ENCODE data around the gene TMEM242. TPM values are rescaled to one million over a fixed set of nuclear protein-coding genes. Genes with fewer than 3 reads are reported as not detected.

TMEM242 gene
- total and polyA plus RNA-seq, 2 donors (not counting 1 experiment from before 2014, with no cell fraction given), result 6.3 to 24.1 TPM

DNA sequence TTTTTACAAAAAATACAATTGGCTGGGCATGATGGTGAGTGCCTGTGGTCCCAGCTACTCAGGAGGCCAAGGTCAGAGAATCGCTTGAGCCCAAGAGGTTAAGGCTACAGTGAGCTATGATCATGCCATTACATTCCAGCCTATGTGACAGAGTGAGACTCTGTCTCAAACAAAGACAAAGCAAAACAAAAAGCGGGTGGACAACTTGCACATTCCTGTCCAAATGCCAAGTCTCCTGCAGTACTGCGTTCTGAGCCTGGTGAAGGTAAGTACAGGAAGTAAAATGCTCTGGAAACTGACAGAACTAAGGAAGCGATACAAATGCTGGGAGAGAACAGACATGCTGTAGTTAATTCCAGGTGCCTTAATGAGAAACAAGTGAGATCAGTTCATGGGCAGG lies 20.4 kb upstream of the TMEM242 start:
- CTCF ChIA-PET, result interaction anchor here (1.1 to 1.4 kb wide), 2 partner anchors 18 to 322 kb away, joined by 3 to 4 read pairs; no protein-coding TSS in a partner anchor
- Mint-ChIP-seq H3K9me3 (ENCODE audit: insufficient read depth) (peaks cover 2% of the 10 kb centered on the region), H3K27ac (no peak overlapping the region), H3K27me3 (peaks cover 60% of the 10 kb centered on the region), H3K4me1 (peaks cover 1% of the 10 kb centered on the region), H3K4me3 (no peak overlapping the region)
- POLR2A ChIA-PET, result no interaction called here
- TF ChIP-seq CTCF (IDR thresholded peaks at IDR 0.05) (no peak), EZH2 (IDR thresholded peaks at IDR 0.05; ENCODE audit: borderline replicate concordance, insufficient read depth, low read depth, low read length, poor library complexity, severe bottlenecking) (no peak)
- no peak for ATAC-seq (ENCODE audit: low read depth)
- DNase-seq, result no peak
- Histone ChIP-seq H3K9me3 (ENCODE audit: control extremely low read depth in 1 of 3, control insufficient read depth in 2 of 3, insufficient read depth in 1 of 3, low read length in 2 of 3) (no peaks in the 10 kb centered on the region), H3K36me3 (replicated peaks in 1 of 2; ENCODE audit: control extremely low read depth in 1 of 2, control insufficient read depth in 1 of 2, extremely low read depth in 1 of 2, insufficient read depth in 2 of 2, low read length in 1 of 2) (no peaks in the 10 kb centered on the region), H3K9ac (ENCODE audit: low read length) (no peak overlapping the region), H4K20me1 (ENCODE audit: control insufficient read depth, insufficient read depth, low read length, poor library complexity, severe bottlenecking) (no peaks in the 10 kb centered on the region), H3K27me3 (replicated peaks in 1 of 4; ENCODE audit: control extremely low read depth in 1 of 4, control insufficient read depth in 3 of 4, insufficient read depth in 4 of 4, low read length in 3 of 4) (peaks cover 0 to 33% (median 19%) of the 10 kb centered on the region in 4 experiments), H3K4me3 (ENCODE audit: control extremely low read depth in 1 of 5, extremely low read depth in 1 of 5, insufficient read depth in 1 of 5, low read depth in 2 of 5, low read length in 4 of 5) (no peak overlapping the region), H3K27ac (ENCODE audit: low read length in 2 of 2) (no peak overlapping the region), H3K4me1 (ENCODE audit: control insufficient read depth in 2 of 2, insufficient read depth in 2 of 2, low read length in 2 of 2) (no peaks in the 10 kb centered on the region), H2AFZ (ENCODE audit: insufficient read depth, low read depth, low read length, poor library complexity, severe bottlenecking) (no peak overlapping the region), H3K79me2 (ENCODE audit: control insufficient read depth, insufficient read depth, low read length) (no peaks in the 10 kb centered on the region), H3K4me2 (replicated peaks; ENCODE audit: low read depth, low read length, poor library complexity, severe bottlenecking) (no peak overlapping the region)
- intact Hi-C loops (cut with micrococcal nuclease), result no loop called here
- WGBS (ENCODE audit: insufficient coverage), result 83% methylated on average over 1 of the region's 4 CpGs

DNA sequence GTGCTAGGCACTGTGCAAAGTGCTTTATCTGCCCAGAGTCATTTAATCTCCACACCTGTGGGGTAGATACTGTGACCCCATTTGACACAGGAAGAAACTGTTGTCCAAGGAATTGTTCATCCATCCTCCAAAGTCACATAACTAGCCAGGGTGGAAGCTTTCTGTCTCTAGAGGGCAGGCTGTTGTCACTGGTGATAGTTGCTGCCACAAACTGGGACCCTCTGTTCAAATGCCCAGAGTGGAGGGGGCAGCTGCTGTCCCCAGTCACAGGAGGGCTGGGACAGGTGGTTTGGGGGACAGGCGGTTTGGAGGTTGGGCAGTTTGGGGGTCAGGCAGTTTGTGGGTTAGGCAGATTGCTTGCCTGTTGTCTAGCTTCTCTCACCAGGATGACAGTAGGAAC lies 16.1 kb upstream of the TMEM242 start:
- Histone ChIP-seq H2AFZ (ENCODE audit: insufficient read depth, low read depth, low read length, poor library complexity, severe bottlenecking) (no peak overlapping the region), H4K20me1 (ENCODE audit: control insufficient read depth, insufficient read depth, low read length, poor library complexity, severe bottlenecking) (no peaks in the 10 kb centered on the region), H3K9ac (ENCODE audit: low read length) (no peak overlapping the region), H3K4me1 (ENCODE audit: control insufficient read depth in 2 of 2, insufficient read depth in 2 of 2, low read length in 2 of 2) (no peaks in the 10 kb centered on the region), H3K36me3 (replicated peaks in 1 of 2; ENCODE audit: control extremely low read depth in 1 of 2, control insufficient read depth in 1 of 2, extremely low read depth in 1 of 2, insufficient read depth in 2 of 2, low read length in 1 of 2) (no peaks in the 10 kb centered on the region), H3K9me3 (ENCODE audit: control extremely low read depth in 1 of 3, control insufficient read depth in 2 of 3, insufficient read depth in 1 of 3, low read length in 2 of 3) (no peaks in the 10 kb centered on the region), H3K79me2 (ENCODE audit: control insufficient read depth, insufficient read depth, low read length) (no peaks in the 10 kb centered on the region), H3K27ac (ENCODE audit: low read length in 2 of 2) (no peak overlapping the region), H3K4me3 (ENCODE audit: control extremely low read depth in 1 of 5, extremely low read depth in 1 of 5, insufficient read depth in 1 of 5, low read depth in 2 of 5, low read length in 4 of 5) (no peak overlapping the region), H3K4me2 (replicated peaks; ENCODE audit: low read depth, low read length, poor library complexity, severe bottlenecking) (no peak overlapping the region), H3K27me3 (replicated peaks in 1 of 4; ENCODE audit: control extremely low read depth in 1 of 4, control insufficient read depth in 3 of 4, insufficient read depth in 4 of 4, low read length in 3 of 4) (peaks cover 0 to 23% (median 18%) of the 10 kb centered on the region in 4 experiments)
- WGBS (ENCODE audit: insufficient coverage), result 88% methylated on average over 1 of the region's 1 CpG
- Mint-ChIP-seq H3K9me3 (ENCODE audit: insufficient read depth) (no peaks in the 10 kb centered on the region), H3K27ac (no peak overlapping the region), H3K4me3 (no peak overlapping the region), H3K27me3 (peaks cover 57% of the 10 kb centered on the region), H3K4me1 (peaks cover 1% of the 10 kb centered on the region)
- CTCF ChIA-PET, result interaction anchor here (1.3 to 1.5 kb wide), 2 partner anchors 327 to 417 kb away, joined by 4 to 10 read pairs; no protein-coding TSS in a partner anchor
- intact Hi-C loops (cut with micrococcal nuclease), result no loop called here
- POLR2A ChIA-PET, result no interaction called here
- TF ChIP-seq EZH2 (IDR thresholded peaks at IDR 0.05; ENCODE audit: borderline replicate concordance, insufficient read depth, low read depth, low read length, poor library complexity, severe bottlenecking) (no peak), CTCF (IDR thresholded peaks at IDR 0.05) (no peak)
- DNase-seq, result no peak
- no peak for ATAC-seq (ENCODE audit: low read depth)
